ENCODE measurements around the gene TMEM98.

GRCh38 chr17:32964541-32964940 is 36.6 kb downstream of the TMEM98 start:
- TF ChIP-seq ZNF8 (CRISPR knock-in tag; IDR thresholded peaks at IDR 0.05) (no peak), PATZ1 (CRISPR knock-in tag; IDR thresholded peaks at IDR 0.05; ENCODE audit: borderline replicate concordance) (no peak), RARB (CRISPR knock-in tag; IDR thresholded peaks at IDR 0.05) (no peak), BACH2 (CRISPR knock-in tag; IDR thresholded peaks at IDR 0.05; ENCODE audit: borderline replicate concordance) (no peak), CSRNP3 (CRISPR knock-in tag; IDR thresholded peaks at IDR 0.05) (no peak), TCF4 (CRISPR knock-in tag; IDR thresholded peaks at IDR 0.05; ENCODE audit: borderline replicate concordance) (no peak), CREB5 (CRISPR knock-in tag; IDR thresholded peaks at IDR 0.05; ENCODE audit: low read depth) (no peak), ESRRG (CRISPR knock-in tag; IDR thresholded peaks at IDR 0.05) (no peak), ZNF70 (CRISPR knock-in tag; IDR thresholded peaks at IDR 0.05) (no peak), TSHZ2 (CRISPR knock-in tag; IDR thresholded peaks at IDR 0.05) (no peak)

Measured in SK-N-SH treated with all-trans-retinoic acid at 6 μM for 48 hours (cell line).